Measurements from ENCODE around the gene SPHKAP.

DNA sequence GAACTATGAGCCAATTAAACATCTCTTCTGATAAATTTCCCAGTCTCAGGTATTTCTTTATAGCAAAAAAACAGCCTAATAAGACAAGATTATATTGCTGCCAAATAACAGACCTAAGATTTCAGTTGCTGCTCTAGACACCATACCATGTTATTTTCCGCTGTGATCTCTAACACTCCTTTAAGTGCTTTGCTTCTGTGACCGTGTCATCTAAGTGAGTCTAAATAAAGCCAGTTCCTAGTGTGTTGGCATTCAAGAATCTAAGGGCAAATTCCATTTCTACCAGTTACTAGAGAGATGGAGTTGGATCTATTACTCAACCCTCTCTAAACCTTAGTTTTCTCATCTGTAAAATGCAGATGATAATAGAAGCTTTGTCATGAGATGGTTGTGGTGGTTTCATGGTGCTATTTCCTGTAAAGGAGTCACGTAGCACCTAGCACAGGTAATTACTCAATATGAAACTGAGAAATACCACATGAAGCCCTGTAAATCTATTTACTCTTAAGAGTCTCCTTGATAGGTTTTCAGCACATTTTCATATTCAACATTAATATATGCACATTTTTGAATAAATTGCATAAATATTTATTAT lies 40.5 kb downstream of the SPHKAP start:
- TF ChIP-seq CTCF (IDR thresholded peaks at IDR 0.05) = no peak
- no peak for TF ChIP-seq POLR2A (IDR thresholded peaks at IDR 0.05)

Data from thyroid gland (tissue), 4 donors.